Measurements from ENCODE around the gene DIS3L2.

- TF ChIP-seq POLR2A (IDR thresholded peaks at IDR 0.05): no peak
- no peak for TF ChIP-seq CTCF (IDR thresholded peaks at IDR 0.05)
Measured at GRCh38 chr2:232075080-232075479, 113.6 kb downstream of the DIS3L2 start.
